GM12892 (cell line): ENCODE results near the gene MFAP1.
A peak's percentile ranks its signal among the peaks of the same experiment; 100 is the strongest.
"Not testable (repeated sequence)": the region's sequence is repeated elsewhere in the genome, so short reads cannot be mapped to it uniquely, and the experiment has no call there.

Experiments
- DNase-seq: peaks from one replicate; pipeline ENCODE4 v3.0.0; 2011; ENCODE audit not compliant: insufficient read length
- FAIRE-seq: peaks from 2 replicates; lab custom pipeline; 2011; peaks lifted over from hg19 to GRCh38; lab: Jason Lieb, UNC
- POLR2A ChIP-seq: IDR thresholded peaks from 2 replicates; pipeline ENCODE4 v1.6.1; 2011; ENCODE audit warnings: low read depth, low read length, control low read depth
- POLR2AphosphoS5 ChIP-seq: IDR thresholded peaks from 2 replicates; pipeline ENCODE4 v1.6.1; 2011; ENCODE audit warnings: low read depth, low read length, control low read depth
- TAF1 ChIP-seq: IDR thresholded peaks from 2 replicates; pipeline ENCODE4 v1.6.1; 2011; ENCODE audit warnings: low read depth, mild to moderate bottlenecking, control low read depth, low read length, borderline replicate concordance

The MFAP1 gene

DNA sequence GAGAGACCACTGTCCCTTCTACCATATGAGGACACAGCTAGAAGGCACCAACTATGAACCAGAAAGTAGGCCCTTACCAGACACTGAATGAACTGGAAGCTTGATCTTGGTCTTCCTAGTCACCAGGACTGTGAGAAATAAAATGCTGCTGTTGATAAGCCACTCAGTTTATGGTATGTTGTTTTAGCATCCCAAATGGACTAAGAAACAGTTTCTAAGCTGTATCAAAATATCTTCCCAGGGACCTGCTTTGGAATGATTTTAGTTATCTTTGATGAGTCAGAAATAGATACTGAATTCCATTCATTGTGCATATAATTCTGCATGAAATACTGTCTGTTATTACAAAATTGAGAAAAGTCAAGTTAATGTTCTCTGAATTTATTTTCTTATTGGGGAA is 20.9 kb upstream of the MFAP1 start:
- FAIRE-seq (no peak), DNase-seq (no peak)
- TF ChIP-seq POLR2A (no peak), POLR2AphosphoS5 (no peak), TAF1 (no peak)

DNA sequence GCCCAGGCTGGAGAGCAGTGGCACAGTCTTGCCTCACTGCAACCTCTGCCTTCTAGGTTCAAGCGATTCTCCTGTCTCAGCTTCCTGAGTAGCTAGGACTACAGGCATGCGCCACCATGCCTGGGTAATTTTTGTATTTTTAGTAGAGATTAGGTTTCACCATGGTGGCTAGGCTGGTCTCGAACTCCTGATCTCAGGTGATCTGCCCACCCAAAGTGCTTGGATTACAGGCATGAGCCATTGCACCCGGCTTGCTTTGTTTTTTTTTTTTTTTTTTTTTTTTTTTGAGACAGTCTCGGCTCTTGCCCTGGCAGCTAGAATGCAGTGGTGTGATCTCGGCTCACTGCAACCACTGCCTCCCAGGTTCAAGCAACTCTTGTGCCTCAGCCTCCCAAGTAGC is 8.0 kb upstream of the MFAP1 start:
- DNase-seq, FAIRE-seq: not testable (repeated sequence)

DNA sequence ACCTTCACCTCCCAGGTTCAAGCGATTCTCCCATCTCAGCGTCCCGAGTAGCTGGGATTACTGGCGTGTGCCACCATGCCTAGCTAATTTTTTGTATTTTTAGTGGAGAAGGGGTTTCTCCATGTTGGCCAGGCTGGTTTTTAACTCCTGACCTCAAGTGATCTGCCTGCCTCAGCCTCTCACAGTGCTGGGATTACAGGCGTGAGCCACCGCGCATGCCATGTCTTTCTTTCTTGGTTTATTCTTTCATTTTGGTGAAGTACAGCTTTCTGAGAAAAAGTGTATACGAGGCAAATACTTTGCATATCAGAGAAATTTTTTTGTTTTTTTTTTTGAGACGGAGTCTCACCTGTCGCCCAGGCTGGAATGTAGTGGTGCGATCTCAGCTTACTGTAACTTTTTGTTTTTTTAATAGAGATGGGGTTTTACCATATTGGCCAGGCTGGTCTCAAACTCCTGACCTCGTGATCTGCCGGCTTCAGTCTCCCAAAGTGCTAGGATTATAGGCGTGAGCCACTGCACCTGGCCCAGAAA is 7.1 kb upstream of the MFAP1 start:
- DNase-seq, FAIRE-seq: not testable (repeated sequence)

DNA sequence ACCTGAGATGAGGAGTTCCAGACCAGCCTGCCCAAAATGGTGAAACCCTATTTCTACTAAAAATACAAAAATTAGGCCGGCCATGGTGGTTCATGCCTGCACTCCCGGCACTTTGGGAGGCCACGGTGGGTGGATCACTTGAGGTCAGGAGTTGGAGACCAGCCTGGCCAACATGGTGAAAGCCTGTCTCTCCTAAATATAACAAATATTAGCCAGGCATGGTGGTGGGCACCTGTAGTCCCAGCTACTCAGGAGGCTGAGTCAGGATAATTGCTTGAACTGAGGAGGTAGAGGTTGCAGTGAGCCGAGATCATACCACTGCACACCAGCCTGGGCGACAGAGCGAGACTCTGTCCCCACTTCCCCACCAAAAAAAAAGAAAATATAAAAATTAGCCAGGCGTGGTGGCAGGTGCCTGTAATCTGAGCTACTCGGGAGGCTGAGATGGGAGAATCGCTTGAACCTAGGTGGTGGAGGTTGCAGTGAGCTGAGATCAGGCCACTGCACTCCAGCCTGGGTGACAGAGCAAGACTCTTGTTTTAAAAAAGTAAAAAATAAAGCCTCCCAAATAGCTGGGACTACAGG is 6.3 kb upstream of the MFAP1 start:
- FAIRE-seq, DNase-seq: not testable (repeated sequence)

DNA sequence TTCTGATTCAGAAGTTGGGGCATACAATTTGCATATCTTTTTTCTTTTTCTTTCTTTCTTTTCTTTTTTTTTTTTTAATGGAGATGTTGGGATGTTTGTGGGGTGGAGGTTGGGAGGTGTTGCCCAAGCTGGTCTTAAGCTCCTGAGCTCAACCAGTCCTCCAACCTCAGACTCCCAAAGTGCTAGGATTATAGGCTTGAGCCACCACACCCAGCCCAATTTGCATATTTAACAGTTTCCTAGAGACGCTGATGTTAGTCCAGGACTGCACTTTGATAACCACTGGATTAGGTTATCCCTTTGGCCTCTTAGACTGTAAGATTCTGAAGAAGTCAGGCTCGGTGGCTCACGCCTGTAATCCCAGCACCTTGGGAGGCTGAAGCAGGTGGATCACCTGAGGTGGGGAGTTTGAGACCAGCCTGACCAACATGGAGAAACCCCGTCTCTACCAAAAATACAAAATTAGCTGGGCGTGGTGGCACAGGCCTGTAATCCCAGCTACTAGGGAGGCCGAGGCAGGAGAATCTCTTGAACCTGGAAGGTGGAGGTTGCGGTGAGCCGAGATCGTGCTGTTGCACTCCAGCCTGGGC is 5.6 kb upstream of the MFAP1 start:
- not testable (repeated sequence) for DNase-seq, FAIRE-seq

DNA sequence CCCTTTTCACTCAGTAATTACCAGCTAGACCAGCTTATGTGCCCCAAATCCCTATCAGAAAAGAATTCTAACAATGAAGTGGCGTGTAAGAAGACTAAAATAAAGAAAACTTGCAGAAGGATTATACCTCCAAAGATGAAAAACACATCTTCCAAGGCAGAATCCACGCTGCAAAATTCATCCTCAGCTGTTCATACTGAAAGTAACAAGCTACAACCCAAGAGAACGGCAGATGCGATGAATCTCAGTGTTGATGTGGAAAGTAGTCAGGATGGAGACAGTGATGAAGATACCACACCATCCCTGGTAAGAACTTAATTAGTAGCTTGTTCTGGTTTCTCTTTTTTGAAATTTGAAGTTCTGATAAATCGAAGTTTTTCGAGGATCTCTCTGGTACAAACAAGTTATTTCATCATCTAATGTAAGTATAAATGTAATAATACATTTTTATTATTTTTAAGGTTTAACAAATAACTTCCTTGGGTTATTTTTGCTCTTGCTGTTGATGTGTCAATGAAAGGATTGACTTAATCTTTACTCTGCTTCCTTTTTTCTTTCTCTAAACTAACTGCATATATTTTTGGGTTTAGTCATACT is 3.7 kb upstream of the MFAP1 start:
- DNase-seq (no peak), FAIRE-seq (no peak)
- TF ChIP-seq POLR2A (no peak), TAF1 (no peak), POLR2AphosphoS5 (no peak)

DNA sequence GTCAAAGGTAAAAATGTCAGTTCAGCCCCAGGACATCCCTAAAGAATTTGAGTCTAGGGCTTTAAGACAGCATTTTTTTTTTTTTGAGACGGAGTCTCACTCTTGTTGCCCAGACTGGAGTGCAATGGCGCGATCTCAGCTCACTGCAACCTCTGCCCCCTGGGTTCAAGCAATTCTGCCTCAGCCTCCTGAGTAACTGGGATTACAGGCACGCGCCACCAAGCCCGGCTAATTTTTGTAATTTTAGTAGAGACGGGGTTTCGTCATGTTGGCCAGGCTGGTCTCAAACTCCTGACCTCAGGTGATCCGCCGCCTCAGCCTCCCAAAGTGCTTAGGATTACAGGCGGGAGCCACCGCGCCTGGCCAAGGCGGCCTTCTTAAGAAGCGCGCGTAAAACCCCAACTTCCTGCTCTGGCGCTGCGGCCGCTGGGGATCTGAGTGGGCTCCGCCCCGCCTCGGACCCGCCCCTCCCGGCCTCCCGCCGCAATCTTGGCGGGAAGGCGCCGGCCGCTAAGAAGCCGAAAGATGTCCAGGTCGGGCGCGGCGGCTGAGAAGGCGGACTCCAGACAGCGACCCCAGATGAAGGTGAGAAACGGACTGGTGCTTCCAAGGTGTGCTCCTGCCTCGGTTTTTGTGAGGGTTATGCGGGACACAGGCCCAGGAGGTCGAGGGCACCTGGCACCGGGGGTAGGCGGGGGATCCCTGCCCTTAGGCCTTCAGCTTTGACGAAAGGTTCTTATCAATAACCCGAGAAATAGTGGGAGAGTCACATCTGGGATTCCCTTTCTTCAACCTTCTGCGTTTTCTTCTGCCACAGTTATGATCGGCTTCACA is 2.2 kb upstream of the MFAP1 start, which contains the start of gene WDR76:
TSS of gene WDR76 (plus strand) at position 495 of the 834 bp plus-strand sequence. CDS start at position 526, 31 bp downstream.
- TF ChIP-seq POLR2A (peak; percentile 51; the same call in 1 of the 2 replicates), POLR2AphosphoS5 (no peak), TAF1 (0 out of 2 replicates have a peak, but pooled peaks have one; percentile 33)
- peak; percentile 83 for FAIRE-seq
- DNase-seq, result peak; percentile 68

DNA sequence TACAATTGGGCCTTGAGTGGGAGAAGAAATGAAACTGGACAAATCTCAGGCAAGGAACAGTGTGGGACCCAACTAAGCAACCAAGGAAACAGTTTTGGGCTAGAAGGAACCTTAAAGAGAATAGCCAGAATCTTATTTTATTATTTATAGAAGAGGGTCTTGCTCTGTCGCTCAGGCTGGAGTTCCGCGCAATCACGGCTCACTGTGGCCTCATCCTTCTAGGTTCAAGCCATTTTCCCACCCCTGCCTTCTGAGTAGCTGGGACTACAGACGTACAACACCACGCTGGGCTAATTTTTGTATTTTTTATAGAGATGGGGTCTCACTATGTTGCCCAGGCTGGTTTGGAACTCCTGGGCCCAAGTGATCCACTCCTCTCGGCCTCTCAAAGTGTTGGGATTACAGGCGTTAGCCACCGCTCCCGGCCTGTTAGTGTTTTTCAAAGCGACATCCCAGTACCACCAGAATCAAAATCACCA is 1.6 kb upstream of the MFAP1 start:
- TF ChIP-seq POLR2A (no peak), TAF1 (no peak), POLR2AphosphoS5 (no peak)
- no peak for DNase-seq
- FAIRE-seq, result no peak

DNA sequence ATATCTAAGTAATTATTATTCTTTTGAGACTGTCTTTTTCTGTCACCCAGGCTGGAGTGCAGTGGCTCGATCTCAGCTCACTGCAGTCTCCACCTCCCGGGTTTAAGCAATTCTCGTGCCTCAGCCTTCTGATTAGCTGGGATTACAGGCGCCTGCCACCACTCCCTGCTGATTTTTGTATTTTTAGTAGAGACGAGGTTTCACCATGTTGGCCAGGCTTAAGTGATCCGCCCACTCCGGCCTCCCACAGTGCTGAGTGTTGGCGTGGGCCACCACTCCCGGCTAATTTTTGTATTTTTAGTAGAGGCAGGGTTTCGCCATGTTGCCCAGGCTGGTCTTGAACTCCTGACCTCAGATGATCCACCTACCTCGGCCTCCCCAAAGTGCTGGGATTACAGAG is 815 bp upstream of the MFAP1 start:
- FAIRE-seq, DNase-seq: not testable (repeated sequence)

DNA sequence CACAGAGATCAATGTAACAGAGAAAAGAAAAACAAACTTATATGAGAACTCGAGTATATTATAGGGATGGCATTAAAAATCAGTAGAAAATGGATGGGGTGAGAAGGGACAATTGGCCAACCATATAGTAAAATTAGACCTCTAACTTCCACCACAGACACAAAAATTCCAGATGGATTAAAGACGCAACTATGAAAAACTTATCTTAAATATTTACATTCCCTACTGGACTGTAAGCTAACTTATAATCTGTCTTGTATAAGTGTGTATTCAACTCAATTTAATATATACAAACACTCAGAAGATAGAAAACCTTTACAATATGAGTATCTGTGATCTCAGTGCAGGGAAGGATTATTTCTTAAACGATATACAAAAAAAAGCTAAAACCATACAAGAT is 3.0 kb downstream of the MFAP1 start:
- no peak for DNase-seq
- no peak for FAIRE-seq
- no peak for TF ChIP-seq POLR2A
- no peak for TF ChIP-seq TAF1
- no peak for TF ChIP-seq POLR2AphosphoS5

DNA sequence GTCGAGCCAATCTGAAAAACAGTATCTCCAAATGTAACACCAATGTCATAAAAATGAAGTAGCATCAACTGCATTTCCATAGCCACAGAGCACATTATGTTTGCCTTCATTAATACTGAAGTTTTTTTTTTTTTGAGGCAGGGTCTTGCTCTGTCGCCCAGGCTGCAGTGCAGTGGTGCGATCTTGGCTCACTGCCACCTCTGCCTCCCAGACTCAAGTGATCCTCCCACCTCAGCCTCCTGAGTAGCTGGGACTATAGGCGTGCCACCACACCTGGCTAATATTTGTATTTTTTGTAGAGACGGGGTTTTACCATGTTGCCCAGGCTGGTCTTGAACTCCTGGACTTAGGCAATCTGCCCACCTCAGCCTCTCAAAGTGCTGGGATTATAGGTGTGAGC is 9.4 kb downstream of the MFAP1 start:
- FAIRE-seq, DNase-seq: not testable (repeated sequence)

DNA sequence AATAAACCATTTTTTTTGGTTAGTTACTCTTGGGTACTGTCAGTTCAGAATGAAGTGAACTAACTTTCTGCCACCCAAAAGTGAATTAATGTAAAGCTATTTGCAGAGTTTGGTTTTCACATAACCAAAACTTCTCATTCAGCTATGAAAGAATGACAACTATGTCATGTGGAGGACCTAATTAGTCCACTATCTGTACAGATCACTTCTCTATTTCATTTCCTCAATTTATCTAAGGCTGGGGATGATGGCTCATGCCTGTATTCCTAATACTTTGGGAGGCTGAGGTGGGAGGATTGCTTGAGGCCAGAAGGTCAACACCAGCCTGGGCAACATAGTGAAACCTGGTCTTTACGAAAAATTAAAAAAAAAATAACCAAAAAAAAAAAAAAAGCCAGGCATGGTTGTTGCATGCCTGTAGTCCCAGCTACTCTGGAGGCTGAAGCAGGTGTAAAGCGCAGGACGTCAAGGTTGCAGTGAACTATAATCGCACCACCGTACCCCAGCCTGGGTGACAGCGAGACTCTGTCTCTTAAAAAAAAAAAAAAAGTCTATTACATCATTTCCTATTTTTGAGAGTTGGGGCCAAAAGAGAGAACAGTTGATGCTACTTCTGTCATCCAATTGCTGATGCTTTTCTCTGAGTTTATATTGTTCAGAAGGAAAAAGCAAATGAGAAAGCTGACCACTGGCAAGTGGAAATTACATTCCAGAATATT is 15.4 kb downstream of the MFAP1 start:
- no peak for TF ChIP-seq TAF1
- no peak for TF ChIP-seq POLR2A
- TF ChIP-seq POLR2AphosphoS5, result no peak
- no peak for DNase-seq
- peak; percentile 88 for FAIRE-seq
